GM12878 (cell line): ENCODE results near the gene BAAT. TPM values are rescaled to one million over a fixed set of nuclear protein-coding genes. Genes with fewer than 3 reads are reported as not detected.

Experiments
- ATAC-seq: fragments of 200-7000 bp; cut with Tn5 transposase; 3 replicates; pipeline ENCODE4 v1.9.1; 2020; ENCODE audit warnings: mild to moderate bottlenecking, moderate library complexity
- BruUV-seq: library from RNA; stranded (reverse); fragments of 400-500 nt; replicated peaks from 2 replicates; lab custom pipeline; 2021; lab: Mats Ljungman, UMichigan
- CTCF ChIA-PET: fragments of 300-600 bp; sonication (Branson Sonifier 250); formaldehyde crosslinking; extraction: SDS; loops from one replicate; lab custom pipeline; 2021; ENCODE audit warnings: inconsistent platforms; lab: Yijun Ruan, JAX
- POLR2A ChIA-PET: fragments of 350-600 bp; formaldehyde crosslinking; extraction: SDS; loops from one replicate; lab custom pipeline; 2021; ENCODE audit warnings: inconsistent platforms; lab: Charles Lee
- RAD21 ChIA-PET: fragments of 300-600 bp; sonication (Branson Sonifier 250); formaldehyde crosslinking; loops from one replicate; lab custom pipeline; 2023; ENCODE audit warnings: antibody characterized with exemption; ENCODE audit not compliant: unreplicated experiment; lab: Charles Lee
- SMC1A ChIA-PET: fragments of 300-600 bp; sonication (Branson Sonifier 250); formaldehyde crosslinking; loops from one replicate; lab custom pipeline; 2023; ENCODE audit not compliant: unreplicated experiment, uncharacterized antibody; lab: Charles Lee
- DNase-seq: peaks from one replicate; pipeline ENCODE4 v3.0.0-alpha.2; 2011; ENCODE audit warnings: low read depth, low spot score
- FAIRE-seq: peaks from 3 replicates; lab custom pipeline; 2011; peaks lifted over from hg19 to GRCh38; lab: Jason Lieb, UNC
- H2AFZ ChIP-seq: 2 replicates; pipeline ENCODE4 v1.6.0; 2011; ENCODE audit warnings: low read depth, low read length, control low read depth; ENCODE audit not compliant: control insufficient read depth
- H3K27ac ChIP-seq: 2 replicates; pipeline ENCODE4 v1.5.1; 2011; ENCODE audit warnings: control low read depth; ENCODE audit not compliant: control insufficient read depth, insufficient read depth
- H3K27me3 ChIP-seq, 2 experiments: replicated peaks in 1 of 2; 2 replicates each; pipeline versions ENCODE4 v1.6.0 to v1.6.1; 2011; ENCODE audit warnings: low read length in 1 of 2; ENCODE audit not compliant: control insufficient read depth in 2 of 2, insufficient read depth in 2 of 2
- H3K36me3 ChIP-seq, 2 experiments: 2 replicates each; pipeline ENCODE4 v1.5.1; 2011; ENCODE audit warnings: low read length in 1 of 2; ENCODE audit not compliant: control insufficient read depth in 2 of 2, insufficient read depth in 2 of 2
- H3K4me1 ChIP-seq: 2 replicates; pipeline ENCODE4 v1.6.1; 2011; ENCODE audit warnings: mild to moderate bottlenecking, low read length, moderate library complexity, mixed read lengths; ENCODE audit not compliant: control insufficient read depth, insufficient read depth
- H3K4me2 ChIP-seq: 2 replicates; pipeline ENCODE4 v1.6.0; 2011; ENCODE audit warnings: control low read depth; ENCODE audit not compliant: control insufficient read depth, insufficient read depth
- H3K4me3 ChIP-seq: fragments of 200-600 bp; sonication (generic); 2 replicates; pipeline ENCODE4 v1.5.1; 2016
- H3K79me2 ChIP-seq: 2 replicates; pipeline ENCODE4 v1.6.0; 2011; ENCODE audit warnings: low read length; ENCODE audit not compliant: control insufficient read depth, insufficient read depth
- H3K9ac ChIP-seq: 2 replicates; pipeline ENCODE4 v1.8.0; 2011; ENCODE audit warnings: low read length, control low read depth, mixed read lengths; ENCODE audit not compliant: control insufficient read depth, insufficient read depth
- H3K9me3 ChIP-seq: replicated peaks from 3 replicates; pipeline ENCODE4 v1.5.1; 2011; ENCODE audit warnings: mild to moderate bottlenecking, low read length; ENCODE audit not compliant: control insufficient read depth, insufficient read depth
- H4K20me1 ChIP-seq: 2 replicates; pipeline ENCODE4 v1.6.0; 2011; ENCODE audit not compliant: control insufficient read depth, insufficient read depth
- ATF2 ChIP-seq: IDR thresholded peaks from 2 replicates; pipeline ENCODE4 v1.6.1; 2012; ENCODE audit warnings: low read length, inconsistent platforms
- CHD4 ChIP-seq: fragments of 200-600 bp; sonication (generic); IDR thresholded peaks from 2 replicates; pipeline ENCODE4 v1.6.1; 2016; ENCODE audit warnings: mild to moderate bottlenecking
- E2F8 ChIP-seq: fragments of 450-650 bp; IDR thresholded peaks from 2 replicates; pipeline ENCODE4 v1.6.1; 2018; ENCODE audit warnings: mild to moderate bottlenecking, low read depth, moderate library complexity; ENCODE audit not compliant: partially characterized antibody
- EP300 ChIP-seq, 2 experiments: fragments of 150-350 bp in 1 of 2; IDR thresholded peaks; 2 replicates each; pipeline ENCODE4 v1.6.1; 2011 to 2012; ENCODE audit warnings: low read depth in 2 of 2, low read length in 2 of 2, borderline replicate concordance in 1 of 2, improper control_type of control experiment in 1 of 2, inconsistent platforms in 1 of 2; ENCODE audit not compliant: control insufficient read depth in 1 of 2
- ETV6 ChIP-seq, 2 experiments: fragments of 450-650 bp in 1 of 2; IDR thresholded peaks in 1 of 2; conservative IDR thresholded peaks in 1 of 2; 2 replicates each; pipeline ENCODE4 v1.6.1; 2014; ENCODE audit warnings: antibody characterized with exemption in 1 of 2, borderline replicate concordance in 1 of 2, low read depth in 1 of 2, mild to moderate bottlenecking in 1 of 2, moderate library complexity in 1 of 2
- FOS ChIP-seq: IDR thresholded peaks from 3 replicates; pipeline ENCODE4 v1.6.1; 2011; ENCODE audit warnings: borderline replicate concordance; ENCODE audit not compliant: insufficient read length; ENCODE audit errors: extremely low read depth
- IRF4 ChIP-seq: IDR thresholded peaks from 2 replicates; pipeline ENCODE4 v1.6.1; 2011; ENCODE audit warnings: low read depth, low read length
- RCOR1 ChIP-seq: conservative IDR thresholded peaks from 2 replicates; pipeline ENCODE4 v1.6.1; 2012; ENCODE audit warnings: low read depth, low read length, improper control_type of control experiment
- SMARCA5 ChIP-seq: fragments of 450-650 bp; IDR thresholded peaks from 2 replicates; pipeline ENCODE4 v1.6.1; 2017; ENCODE audit warnings: mild to moderate bottlenecking
- STAT1 ChIP-seq: fragments of 450-650 bp; conservative IDR thresholded peaks from 2 replicates; pipeline ENCODE4 v1.6.1; 2014; ENCODE audit warnings: antibody characterized with exemption, mild to moderate bottlenecking
- SUZ12 ChIP-seq: fragments of 200-600 bp; sonication (generic); IDR thresholded peaks from one replicate; pipeline ENCODE4 v1.6.1; 2018; ENCODE audit warnings: antibody characterized with exemption, mild to moderate bottlenecking; ENCODE audit not compliant: unreplicated experiment
- ZNF274 ChIP-seq: IDR thresholded peaks from one replicate; pipeline ENCODE4 v1.8.0; 2011; ENCODE audit not compliant: insufficient read length, insufficient read depth
- WGBS: methylation state at CpG from one replicate; pipeline ENCODE4 v1.1.6; 2016; ENCODE audit warnings: low lambda C conversion rate; ENCODE audit not compliant: insufficient replicate concordance, insufficient coverage; ENCODE audit errors: missing lambda C conversion rate; 5-methylcytosine and 5-hydroxymethylcytosine counted together
- in situ Hi-C: fragments of 300-500 bp; cut with MboI; formaldehyde crosslinking; loops from 9 replicates; pipeline ENCODE4 v1.14.3; 2018; ENCODE audit warnings: mixed read lengths
- intact Hi-C: fragments of 100-400 bp; cut with micrococcal nuclease; formaldehyde crosslinking; loops from one replicate; pipeline ENCODE4 v1.14.2; 2022; ENCODE audit not compliant: unreplicated experiment
- polyA plus RNA-seq, 11 experiments: library from polyadenylated mRNA; depleted of rRNA in 4 of 11; unstranded in 6 of 11; stranded (reverse) in 5 of 11; fragments of >200 nt; fragmentation: Nextera tagmentation in 4 of 11; fragmentation: Illumina TruSeq in 1 of 11; extraction: Ambion mirVana in 4 of 11; extraction: Trizol in 1 of 11; gene quantifications; 1 replicate in 1 of 11; 2 replicates in 10 of 11; pipeline versions ENCODE4 v1.2.1 to v1.2.3, GENCODE V29; 2011 to 2016; ENCODE audit warnings: inconsistent platforms in 2 of 11, missing spikeins in 2 of 11, low read depth in 1 of 11
- total RNA-seq, 4 experiments: library from RNA; depleted of rRNA in 3 of 4; stranded (reverse); fragments of >200 nt in 3 of 4; fragmentation: Illumina TruSeq in 1 of 4; extraction: Trizol in 1 of 4; gene quantifications; 2 replicates each; pipeline versions ENCODE4 v1.2.1 to v1.2.3, GENCODE V29; 2013 to 2021

The BAAT gene
- total and polyA plus RNA-seq, 10 of the 15 experiments (the other 5 are each of a cell fraction or from before 2014, with no cell fraction given): 0.02 to 0.26 (median 0.06) TPM; not detected in 2

GRCh38 chr9:101371813-101372212 is 13.0 kb downstream of the BAAT start:
- ChIA-PET POLR2A (no interaction called here), CTCF (interaction anchor here (1.3 to 2.0 kb wide), 2 partner anchors 16 to 117 kb away, joined by 3 to 8 read pairs; no protein-coding TSS in a partner anchor), SMC1A (no interaction called here), RAD21 (no interaction called here)
- no peaks in the 10 kb centered on the region for H3K9me3 ChIP-seq
- TF ChIP-seq ATF2: no peak
- no peak overlapping the region for H3K9ac ChIP-seq
- H3K36me3 ChIP-seq: no peaks in the 10 kb centered on the region
- no peaks in the 10 kb centered on the region for H3K27me3 ChIP-seq
- H2AFZ ChIP-seq: no peak overlapping the region
- DNase-seq: no peak
- no peak for FAIRE-seq
- intact Hi-C loops (no loop called here), in situ Hi-C loops (no loop called here)
- no TSS peak for BruUV-seq
- ATAC-seq: no peak
- no peak overlapping the region for H3K4me3 ChIP-seq
- H3K27ac ChIP-seq: no peak overlapping the region
- 67% methylated on average over 3 of the region's 3 CpGs for WGBS
- H4K20me1 ChIP-seq: no peaks in the 10 kb centered on the region
- H3K79me2 ChIP-seq: no peaks in the 10 kb centered on the region
- no peaks in the 10 kb centered on the region for H3K4me1 ChIP-seq
- no peak overlapping the region for H3K4me2 ChIP-seq

- H3K4me2 ChIP-seq: no peak overlapping the region
- BruUV-seq: no TSS peak
- H3K9me3 ChIP-seq: no peaks in the 10 kb centered on the region
- 2% methylated on average over 2 of the region's 2 CpGs for WGBS
- H4K20me1 ChIP-seq: no peaks in the 10 kb centered on the region
- DNase-seq (no peak), FAIRE-seq (no peak), ATAC-seq (no peak)
- POLR2A ChIA-PET: interaction anchor here (0.6 to 0.7 kb wide), 2 partner anchors 455 to 1839 kb away, joined by 3 read pairs; no protein-coding TSS in a partner anchor
- no peak overlapping the region for H3K27ac ChIP-seq
- in situ Hi-C loops (no loop called here), intact Hi-C loops (no loop called here)
- CTCF ChIA-PET: interaction anchor here (0.6 to 2.0 kb wide), 3 partner anchors 13 to 54 kb away, joined by 3 to 8 read pairs (median 6); no protein-coding TSS in a partner anchor
- H3K36me3 ChIP-seq: no peaks in the 10 kb centered on the region
- RAD21 ChIA-PET: interaction anchor here (0.5 to 0.7 kb wide), 2 partner anchors 29 to 1279 kb away, joined by 3 to 4 read pairs; no protein-coding TSS in a partner anchor
- no peaks in the 10 kb centered on the region for H3K79me2 ChIP-seq
- H3K27me3 ChIP-seq: no peaks in the 10 kb centered on the region
- no peak overlapping the region for H3K9ac ChIP-seq
- H3K4me1 ChIP-seq: no peaks in the 10 kb centered on the region
- H3K4me3 ChIP-seq: no peak overlapping the region
- no peak overlapping the region for H2AFZ ChIP-seq
- SMC1A ChIA-PET: interaction anchor here (1.0 to 1.5 kb wide), 3 partner anchors 19 to 68 kb away, joined by 3 read pairs; no protein-coding TSS in a partner anchor
- TF ChIP-seq E2F8 (no peak), FOS (no peak), SMARCA5 (no peak), STAT1 (no peak), ZNF274 (no peak), RCOR1 (no peak), SUZ12 (no peak), IRF4 (no peak), ETV6 (conservative IDR thresholded peaks at IDR 0.05 in 1 of 2, IDR thresholded peaks at IDR 0.05 in 1 of 2; ENCODE audit: borderline replicate concordance in 1 of 2, low read depth in 1 of 2) (no peak), CHD4 (no peak), EP300 (IDR thresholded peaks at IDR 0.05; ENCODE audit: borderline replicate concordance in 1 of 2, control insufficient read depth in 1 of 2, low read depth in 2 of 2, low read length in 2 of 2) (no peak)
Observed at GRCh38 chr9:101369884-101370531, 14.8 kb downstream of the BAAT start.
